OCI-M2 (cell line): ENCODE measurements around the gene MFAP4.
"Not testable (repeated sequence)": the region's sequence is repeated elsewhere in the genome, so short reads cannot be mapped to it uniquely, and the experiment has no call there.

Source experiments
- DNase-seq: peaks from one replicate; lab custom pipeline; 2025; ENCODE audit not compliant: unreplicated experiment; lab: John Stamatoyannopoulos, UW

MFAP4 gene

DNA sequence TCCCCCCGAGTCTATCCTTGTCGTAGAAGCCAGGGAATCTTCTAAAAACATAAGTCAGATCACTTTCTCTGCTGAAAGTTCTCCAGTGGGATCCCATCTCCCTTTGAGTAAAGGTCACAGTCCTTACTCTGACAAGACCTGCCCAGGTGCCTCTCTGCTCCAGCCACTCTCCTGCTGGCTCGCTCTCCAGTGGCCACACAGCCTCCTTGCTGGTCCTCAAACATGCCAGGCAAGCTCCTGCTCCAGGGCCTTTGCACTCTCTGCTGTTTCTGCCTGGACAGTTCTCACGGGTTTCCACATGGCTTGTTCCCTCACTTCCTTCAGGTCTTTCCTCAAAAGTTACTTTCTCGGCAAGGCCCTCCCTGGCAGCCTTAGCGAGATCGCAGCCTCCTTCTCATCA is 27.8 kb downstream of the MFAP4 start:
- DNase-seq, result no peak

DNA sequence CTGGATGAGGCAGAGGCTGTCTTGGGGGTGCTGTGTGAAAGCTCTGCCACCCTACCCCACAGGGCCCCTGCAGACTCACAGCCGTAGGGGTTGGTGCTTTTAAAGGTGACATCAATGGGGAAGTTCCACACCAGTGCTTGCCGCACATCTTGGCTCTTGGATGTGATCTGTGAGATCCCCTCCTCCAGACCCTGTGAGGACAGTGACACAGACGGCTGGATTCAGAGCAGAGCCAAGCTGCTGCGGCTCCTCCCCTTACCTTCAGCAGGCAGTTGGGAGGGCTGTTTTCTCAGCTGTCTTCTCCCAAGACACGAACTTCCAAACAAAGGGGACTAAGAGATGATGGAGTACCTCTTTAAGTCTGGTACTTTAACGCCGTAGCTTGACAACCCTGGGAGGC is 29.2 kb downstream of the MFAP4 start:
- no peak for DNase-seq

DNA sequence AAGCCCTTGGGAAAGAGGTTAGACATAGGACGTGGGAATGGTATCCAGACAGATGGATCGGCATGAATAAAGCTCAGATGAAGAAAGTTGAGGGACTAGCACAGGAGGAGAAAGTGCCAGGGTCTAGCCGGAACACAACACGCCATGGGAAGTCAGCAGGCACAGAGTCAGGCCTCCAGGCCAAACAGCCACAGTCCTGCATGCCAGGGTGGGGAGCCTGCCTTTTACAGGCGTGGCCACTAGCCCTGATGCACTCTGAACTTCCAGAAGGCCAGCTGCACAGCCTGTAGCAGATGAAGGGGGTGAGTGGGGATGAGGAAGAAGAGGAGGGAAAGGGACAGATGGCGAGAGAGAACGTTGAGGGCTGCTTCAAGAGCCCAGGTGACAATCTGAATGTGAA is 29.6 kb downstream of the MFAP4 start:
- no peak for DNase-seq

DNA sequence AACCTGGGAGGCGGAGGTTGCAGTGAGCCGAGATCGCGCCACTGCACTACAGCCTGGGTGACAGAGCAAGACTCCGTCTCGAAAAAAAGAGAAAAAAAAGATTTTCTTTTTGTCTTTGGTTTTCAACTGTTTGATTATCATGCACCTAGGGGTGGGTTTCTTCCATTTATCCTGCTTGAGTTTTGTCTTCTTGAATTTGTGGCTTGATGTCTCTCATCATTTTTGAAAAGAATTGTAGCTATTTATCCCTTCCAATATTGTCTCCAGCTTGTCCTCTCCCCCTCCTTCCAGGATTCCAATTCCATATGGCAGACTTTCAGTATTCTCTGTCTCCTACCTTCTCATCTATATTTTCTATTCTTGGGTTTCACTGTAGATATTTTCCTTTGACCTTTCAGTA is 32.2 kb downstream of the MFAP4 start:
- DNase-seq, result no peak

DNA sequence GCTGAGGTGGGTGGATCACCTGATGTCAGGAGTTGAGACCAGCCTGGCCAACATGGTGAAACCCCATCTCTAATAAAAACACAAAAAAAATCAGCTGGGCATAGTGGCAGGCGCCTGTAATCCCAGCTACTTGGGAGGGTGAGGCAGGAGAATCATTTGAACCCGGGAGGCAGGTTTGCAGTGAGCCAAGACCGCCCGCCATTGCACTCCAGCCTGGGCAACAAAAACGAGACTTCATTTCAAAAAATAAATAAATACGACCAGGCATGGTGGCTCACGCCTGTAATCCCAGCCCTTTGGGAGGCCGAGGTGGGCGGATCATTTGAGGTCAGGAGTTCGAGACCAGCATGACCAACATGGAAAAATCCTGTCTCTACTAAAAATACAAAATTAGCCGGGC is 33.6 kb downstream of the MFAP4 start:
- DNase-seq, result not testable (repeated sequence)

DNA sequence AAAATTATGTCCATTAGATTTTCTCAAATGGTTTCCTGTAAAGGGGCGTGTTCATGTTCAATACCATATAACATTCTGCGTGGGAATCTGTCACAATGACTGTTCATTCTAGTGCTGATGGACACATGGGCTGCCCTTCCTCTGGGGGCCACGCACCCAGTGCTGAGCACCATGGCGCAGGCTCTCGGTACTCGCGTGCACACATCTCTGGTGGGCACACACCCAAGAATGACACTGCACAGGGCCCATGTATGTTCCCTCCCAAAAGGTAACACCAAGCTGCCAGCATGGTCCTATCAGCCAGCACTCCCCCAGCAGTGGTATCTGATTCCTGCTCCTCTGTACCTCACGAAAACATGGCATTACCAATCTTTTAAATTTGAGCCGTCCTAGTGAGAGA is 38.2 kb downstream of the MFAP4 start:
- DNase-seq, result no peak

DNA sequence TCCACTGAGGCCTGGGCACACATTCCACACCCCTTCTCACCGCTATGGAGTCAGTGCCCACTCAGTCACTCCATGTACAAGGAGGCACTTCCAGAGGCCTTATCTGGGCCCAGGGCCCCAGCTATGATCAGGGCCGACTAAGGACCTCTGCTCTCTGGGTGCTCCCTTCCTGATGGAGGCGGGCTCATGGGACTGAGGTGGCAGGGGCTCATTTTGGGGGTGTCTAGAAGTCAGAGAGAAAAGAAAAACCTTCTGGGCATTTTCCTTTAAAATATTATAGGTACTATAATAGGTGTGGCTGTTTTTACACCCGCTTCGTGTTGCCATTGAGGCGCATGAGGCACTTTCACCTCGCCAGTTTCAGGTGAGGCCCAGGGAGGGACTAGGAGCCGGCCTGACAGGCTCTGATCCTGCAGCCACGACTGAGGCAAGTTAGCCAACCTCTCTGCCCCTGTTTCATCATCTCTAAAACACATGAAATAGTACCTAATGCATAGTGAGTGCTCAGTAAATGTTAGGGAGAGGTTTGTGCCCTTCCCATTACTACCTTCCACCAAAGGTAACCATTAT is 38.8 kb downstream of the MFAP4 start:
- no peak for DNase-seq

DNA sequence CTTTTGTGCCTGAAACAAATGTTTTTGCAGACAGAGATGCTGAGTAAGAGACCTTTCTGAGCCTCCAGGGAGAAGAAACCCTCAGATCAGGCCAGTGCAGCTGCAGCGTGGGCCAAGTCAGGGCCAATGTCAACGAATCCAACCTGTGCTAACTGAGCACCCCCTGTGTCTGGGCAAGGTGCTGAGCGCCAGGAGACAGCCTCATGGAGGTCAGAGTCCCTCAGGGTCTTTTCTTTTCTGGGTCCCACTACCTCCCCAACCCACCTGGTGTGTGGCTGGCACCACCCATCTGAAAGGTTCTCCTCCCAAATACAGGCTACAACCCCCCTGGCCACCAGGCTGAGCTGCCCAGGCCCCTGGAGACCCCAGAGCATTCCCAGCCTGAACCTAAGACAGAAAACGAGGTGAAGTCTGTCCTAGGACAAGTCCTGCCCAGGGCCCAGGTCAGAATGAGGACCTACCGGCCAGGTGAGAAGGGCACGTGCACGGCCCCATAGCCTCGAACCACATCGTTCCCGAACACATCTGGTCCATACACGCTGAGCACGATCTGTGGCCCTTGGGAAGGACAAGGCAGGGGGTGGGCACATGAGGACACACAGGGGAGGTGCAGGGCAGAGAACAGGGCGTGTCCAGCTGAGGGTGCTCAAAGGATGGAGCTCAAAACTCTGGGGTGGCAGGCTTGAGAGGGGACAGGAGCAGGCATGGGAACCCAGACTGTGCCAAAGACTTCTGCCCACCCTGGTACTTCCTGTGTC is 39.5 kb downstream of the MFAP4 start:
- no peak for DNase-seq

DNA sequence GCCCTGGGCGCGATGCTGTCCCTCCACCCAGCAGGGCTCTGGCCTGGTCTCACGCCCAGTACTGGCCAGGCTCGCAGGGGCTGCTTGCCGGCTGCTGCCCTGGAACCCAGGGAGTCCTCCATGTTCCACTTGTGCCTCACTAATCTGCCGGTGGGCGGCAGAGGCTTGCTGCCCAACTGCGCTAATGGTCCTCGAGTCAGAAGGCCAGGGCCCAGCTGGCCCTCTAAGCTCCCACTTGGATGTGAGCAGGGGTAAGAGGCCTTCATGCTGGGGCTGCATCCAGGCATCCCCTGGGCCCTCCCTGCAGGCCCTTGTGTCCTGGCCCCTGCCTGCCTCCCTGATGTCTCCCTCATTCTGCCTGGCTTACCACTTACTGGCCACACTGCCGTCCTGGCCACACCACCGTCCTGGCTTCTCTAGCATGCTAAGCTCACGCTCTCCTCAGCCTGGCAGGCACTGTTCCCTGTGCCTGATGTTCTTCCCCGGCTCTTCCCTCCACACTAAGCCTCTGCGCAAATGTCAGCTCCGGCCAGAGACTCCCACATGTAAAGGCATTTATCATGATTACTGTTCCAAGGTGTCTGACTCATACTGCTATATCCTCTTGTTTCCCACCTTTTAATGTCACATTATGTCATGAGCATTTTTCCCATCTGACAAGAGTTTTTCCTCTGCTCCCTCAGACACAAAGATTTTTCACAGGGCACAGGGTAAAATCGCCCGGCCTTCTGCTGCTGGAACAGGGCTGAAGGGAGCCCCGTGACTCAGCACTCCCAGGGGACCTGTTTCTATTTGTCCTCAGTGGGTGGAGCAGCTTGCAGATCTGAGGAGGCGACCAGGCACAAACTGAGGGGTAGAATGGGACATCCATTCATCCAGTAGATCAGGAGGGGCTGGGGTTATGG is 40.4 kb downstream of the MFAP4 start:
- no peak for DNase-seq

DNA sequence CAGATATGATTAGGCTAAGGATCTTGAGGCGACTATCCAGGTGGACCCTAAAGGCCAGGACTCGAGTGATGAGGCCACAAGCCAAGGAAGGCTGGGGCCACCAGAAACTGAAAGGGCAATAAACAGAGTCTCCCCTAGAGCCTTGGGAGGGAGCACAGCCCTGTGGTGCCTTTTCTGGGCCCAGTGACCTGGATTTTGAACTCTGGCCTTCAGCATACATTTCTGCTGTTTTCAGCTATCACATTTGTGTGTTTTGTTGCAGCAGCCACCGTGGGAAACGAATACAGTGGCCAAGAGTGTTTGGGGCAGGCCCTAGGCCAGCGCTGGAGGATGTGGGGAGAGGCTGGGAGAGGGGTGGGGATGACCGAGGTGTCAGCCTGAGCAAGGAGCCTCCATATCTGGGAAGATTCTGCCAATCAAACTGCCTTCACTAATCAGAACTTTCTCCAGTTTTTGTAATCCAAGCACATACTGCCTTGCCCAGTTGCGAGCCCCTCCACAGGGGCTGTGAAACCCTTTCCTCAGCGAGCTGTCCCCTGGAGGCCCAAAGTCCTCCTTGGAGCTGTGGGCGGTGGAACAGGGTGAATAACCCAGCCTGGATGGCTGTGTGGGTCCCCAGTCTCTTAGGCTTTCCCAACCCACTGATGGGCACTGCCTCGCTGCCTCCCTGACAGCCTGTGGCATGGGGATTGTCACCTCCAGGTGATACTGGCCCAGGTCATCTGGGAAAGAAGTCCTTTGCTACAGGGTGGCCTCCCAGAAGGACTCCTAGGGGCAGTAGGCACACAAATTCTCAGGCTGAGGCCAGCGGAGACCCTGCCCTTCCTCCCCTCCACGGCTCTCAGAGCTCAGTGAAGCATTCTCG is 41.3 kb downstream of the MFAP4 start:
- no peak for DNase-seq

DNA sequence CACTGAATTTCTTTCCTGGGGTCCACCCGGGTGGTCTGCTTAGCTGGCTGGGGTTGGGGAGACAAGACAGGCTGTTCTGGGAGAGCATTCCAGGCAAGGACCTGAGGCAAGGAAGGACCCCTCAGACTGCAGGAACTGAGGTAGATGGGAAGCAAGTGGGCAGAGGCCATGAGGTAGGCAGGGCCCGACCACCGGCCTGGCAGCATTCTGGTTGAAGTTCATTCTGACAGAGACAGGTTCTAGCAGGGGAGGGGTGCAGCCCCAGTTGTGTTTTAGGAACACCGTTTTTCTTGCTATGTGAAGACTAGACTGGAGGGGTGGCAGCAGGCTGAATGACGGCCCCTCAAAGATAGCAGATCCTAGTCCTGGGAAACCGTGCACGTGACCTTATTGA is 41.9 kb downstream of the MFAP4 start:
- no peak for DNase-seq

DNA sequence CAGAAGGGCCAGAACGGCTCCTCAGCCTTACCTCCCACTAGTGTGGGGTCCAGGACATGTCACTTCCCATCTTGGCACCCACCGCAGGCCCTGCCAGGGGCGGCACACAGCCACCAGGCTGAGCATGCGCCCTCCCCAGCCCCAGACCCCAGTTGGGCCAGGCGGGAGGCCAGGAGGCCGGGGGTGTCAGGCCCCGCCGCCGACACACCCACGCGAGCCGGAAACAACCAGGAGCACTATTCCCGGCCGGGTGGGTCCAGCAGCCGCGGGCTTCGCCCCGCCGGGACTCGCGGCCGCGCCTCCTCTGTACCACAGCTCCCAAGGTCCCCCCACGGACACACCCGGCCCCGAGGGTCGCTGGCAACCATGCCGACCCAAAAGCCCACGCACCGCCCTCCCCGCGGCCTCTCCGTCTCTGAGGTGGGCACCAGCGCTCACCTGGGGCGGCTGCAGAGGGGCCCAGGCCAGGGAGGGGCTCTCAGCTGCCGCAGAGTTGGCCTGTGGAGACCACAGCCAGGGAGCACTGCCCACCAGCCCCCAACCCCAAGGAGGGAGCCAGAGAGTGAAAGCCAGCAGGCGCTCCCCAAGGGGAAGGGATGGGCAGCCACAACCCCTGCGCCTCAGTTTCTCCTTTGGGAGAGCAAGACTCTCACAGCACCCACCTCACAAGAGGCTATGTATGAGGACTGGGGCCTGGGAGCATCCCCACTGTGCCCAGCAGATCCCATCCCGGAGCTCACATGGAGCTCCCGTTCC is 42.5 kb downstream of the MFAP4 start:
- DNase-seq, result no peak

DNA sequence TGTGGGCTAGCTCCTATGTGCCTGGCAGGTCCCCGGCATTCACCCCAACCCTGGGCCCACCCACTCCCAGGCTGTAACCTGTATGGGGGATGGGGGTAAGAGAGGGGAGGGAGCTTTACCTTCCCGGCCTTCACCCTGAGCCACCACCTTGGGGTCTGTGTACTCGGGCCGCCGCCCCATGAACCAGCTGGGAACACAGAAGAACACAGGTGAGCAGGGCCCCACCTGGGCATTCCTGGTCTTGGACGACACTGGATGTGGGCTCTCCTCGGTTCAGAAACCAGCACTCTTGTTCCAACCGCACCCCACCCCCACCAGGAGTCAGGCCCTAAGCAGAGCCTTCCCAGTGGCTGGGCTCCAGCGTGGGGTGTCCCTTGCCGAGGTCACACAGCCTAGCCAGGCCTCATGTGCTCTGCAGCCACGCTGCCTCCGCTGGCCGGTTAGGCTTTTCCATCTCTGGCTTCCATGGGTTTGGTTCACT is 43.3 kb downstream of the MFAP4 start:
- DNase-seq, result no peak

DNA sequence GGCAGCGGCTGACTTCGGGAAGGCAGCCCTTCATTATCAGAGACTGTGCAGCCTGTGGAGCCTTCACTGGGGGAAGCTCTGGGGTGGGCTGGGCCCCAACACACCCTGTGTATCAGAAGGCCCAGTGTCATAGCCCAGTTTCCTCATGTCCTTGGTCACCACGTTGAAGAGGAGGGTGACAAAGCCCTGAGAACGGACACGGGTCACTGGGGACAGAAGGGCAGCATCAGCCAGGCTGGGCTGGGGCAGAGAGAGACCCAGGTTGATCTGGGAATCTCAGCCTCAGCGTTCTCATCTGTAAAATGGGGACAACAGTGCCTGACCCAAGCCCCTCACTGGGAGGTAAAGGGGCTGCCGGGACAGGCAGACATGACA is 43.7 kb downstream of the MFAP4 start:
- DNase-seq, result no peak

DNA sequence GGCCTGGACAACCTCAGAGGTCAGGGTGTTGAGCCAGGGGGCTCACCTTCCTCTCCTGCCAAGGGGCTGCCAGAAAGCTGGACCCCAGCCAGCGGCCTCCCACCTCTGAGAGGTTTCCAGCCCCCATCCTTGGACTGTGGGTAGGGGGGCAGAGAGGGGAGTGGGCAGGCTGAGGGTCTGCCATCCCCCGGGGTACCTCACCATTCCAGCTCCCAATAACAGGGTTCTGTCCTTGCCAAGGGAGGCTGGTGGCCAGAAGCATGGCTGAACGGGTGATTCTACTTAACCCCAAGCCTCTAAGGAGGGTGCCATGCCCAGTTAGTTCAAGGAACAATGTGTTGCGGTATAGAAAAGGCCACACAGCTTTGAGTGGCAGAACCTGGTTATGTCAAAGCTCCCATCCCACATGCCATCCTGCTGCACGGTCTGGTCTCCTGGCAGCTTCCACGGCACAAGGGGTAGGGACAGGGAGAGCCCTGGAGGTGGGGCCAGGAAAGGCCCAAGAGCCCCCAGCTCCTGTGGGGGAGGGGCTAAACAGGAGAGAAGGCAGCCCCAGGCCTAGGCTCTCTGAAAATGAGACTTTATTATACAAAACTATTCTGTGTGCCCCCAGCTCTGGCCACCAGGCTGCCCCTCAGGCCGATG is 44.3 kb downstream of the MFAP4 start:
- DNase-seq, result no peak

DNA sequence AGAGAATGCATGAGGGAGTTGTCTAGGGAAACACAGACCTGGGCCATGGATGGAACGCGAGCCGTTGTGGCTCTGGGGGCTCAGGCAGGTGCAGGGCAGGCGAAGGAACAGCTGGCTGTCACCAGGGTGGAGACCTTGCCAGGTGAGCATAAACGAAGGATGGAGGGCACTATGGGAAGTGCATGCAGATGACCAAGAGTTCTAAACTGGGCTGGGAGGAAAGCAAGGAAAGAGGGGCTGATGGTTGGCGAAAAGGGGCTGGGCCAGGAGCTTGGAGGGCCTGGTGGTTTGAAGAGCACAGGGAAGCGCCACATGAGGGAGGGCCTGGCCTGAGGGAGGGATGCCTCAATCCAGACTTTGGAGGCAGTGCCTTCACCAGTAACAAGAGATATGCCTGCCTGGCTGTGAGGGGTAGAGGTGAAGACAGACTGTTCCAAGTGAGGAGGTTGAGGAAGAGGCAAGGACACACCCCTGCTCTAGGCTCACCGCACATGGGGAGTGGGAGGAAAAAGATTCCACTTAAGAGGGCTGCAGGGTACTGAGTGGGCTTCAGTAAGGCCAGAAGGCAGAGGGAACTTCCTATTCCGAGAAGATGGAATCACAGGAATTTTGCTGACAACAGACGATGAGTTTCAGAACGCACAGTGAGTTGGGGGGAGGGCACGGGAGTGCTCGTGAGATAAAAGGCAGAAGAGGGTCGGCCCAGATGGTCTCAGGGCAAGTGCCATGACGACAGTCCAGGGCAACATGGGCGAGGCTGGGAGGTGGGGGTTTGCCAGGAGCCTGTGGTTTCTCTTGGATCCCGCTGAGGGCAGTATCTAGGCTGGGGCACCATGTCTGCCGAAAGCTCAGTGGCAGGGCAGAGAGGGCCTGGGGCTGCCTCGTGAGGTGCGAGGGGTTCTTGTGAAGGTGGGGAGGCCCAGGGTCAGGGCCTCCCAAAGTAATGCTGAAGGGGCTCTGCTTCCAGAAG is 45.1 kb downstream of the MFAP4 start:
- DNase-seq, result no peak

DNA sequence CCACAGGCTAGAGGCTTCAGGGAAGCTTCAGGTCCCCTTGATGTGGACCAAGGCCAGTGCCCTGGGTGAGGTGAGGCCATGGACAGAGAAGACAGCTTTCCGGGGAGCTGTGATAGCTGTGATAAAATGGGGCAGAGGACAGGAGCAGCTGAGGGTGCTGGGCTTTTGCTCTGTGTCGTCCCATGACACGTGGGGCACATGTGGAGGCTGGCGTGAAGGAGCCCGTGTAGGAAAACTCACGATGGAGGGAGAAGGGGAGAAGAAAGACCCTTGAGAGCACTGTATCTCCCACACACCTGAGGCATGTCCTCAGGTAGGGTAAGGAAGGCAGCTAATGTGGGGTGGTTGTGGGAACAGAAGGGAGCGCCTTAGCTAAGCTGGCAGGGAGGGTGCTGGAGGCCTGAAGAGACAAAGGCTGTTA is 45.8 kb downstream of the MFAP4 start:
- DNase-seq, result no peak

DNA sequence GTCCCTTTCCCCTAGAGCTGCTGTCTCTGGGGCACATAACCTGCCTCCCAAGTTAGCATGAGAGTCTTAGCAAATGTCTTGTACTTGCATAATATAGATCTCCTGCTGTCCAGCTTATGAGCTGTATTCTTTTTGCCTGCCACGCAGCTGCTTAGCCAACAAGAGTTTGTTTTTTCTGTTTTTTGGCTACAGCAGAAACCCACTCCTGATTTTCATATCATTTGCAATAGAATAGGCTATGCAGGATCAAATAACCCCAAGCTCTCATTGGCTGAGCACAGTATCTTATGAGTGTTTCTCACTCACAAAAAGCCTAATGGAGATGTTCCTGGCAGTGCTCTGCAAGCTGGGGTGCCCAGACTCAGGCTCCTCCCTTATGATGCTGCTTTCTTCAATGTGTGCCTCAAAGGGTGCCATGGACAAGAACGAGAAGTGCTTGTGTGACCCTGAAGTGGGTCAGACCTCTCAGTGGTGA is 47.6 kb downstream of the MFAP4 start:
- no peak for DNase-seq
